CD14-positive monocyte (primary cell): Measurements from ENCODE around the gene MAST2. TPM values are rescaled to one million over a fixed set of nuclear protein-coding genes. Genes with fewer than 3 reads are reported as not detected.
"Not testable (repeated sequence)": the region's sequence is repeated elsewhere in the genome, so short reads cannot be mapped to it uniquely, and the experiment has no call there.

ENCODE experiments used
- DNase-seq, 3 donors: peaks; one replicate each; pipeline ENCODE4 v3.0.0-alpha.2; 2011 to 2022
- H2AFZ ChIP-seq: 2 replicates; pipeline ENCODE4 v1.6.0; 2012; ENCODE audit warnings: mild to moderate bottlenecking, low read depth, low read length, inconsistent platforms; ENCODE audit not compliant: insufficient read depth, poor library complexity, severe bottlenecking
- H3K27ac ChIP-seq, 2 donors: 1 replicate in 1 of 2; 2 replicates in 1 of 2; pipeline ENCODE4 v1.5.1; 2012 to 2013; ENCODE audit warnings: low read length in 2 of 2, control low read depth in 1 of 2, inconsistent platforms in 1 of 2, low read depth in 1 of 2, mild to moderate bottlenecking in 1 of 2
- H3K27me3 ChIP-seq, 2 donors: one replicate each; pipeline versions ENCODE4 v1.6.0 to v1.6.1; 2011 to 2013; ENCODE audit warnings: low read length in 2 of 2; ENCODE audit not compliant: control insufficient read depth in 2 of 2, insufficient read depth in 2 of 2
- H3K36me3 ChIP-seq, 2 donors: replicated peaks in 1 of 2; 1 replicate in 1 of 2; 2 replicates in 1 of 2; pipeline versions ENCODE4 v1.5.1 to v1.6.1; 2012 to 2013; ENCODE audit warnings: low read length in 2 of 2, control low read depth in 1 of 2, inconsistent platforms in 1 of 2, mild to moderate bottlenecking in 1 of 2; ENCODE audit not compliant: insufficient read depth in 2 of 2, control insufficient read depth in 1 of 2
- H3K4me1 ChIP-seq, 2 donors: 1 replicate in 1 of 2; 2 replicates in 1 of 2; pipeline versions ENCODE4 v1.5.1 to v1.6.1; 2012 to 2013; ENCODE audit warnings: low read length in 2 of 2, control low read depth in 1 of 2, inconsistent platforms in 1 of 2, mild to moderate bottlenecking in 1 of 2, moderate library complexity in 1 of 2; ENCODE audit not compliant: insufficient read depth in 2 of 2, control insufficient read depth in 1 of 2
- H3K4me2 ChIP-seq: replicated peaks from 2 replicates; pipeline ENCODE3; 2012; ENCODE audit warnings: low read length, moderate library complexity, mild to moderate bottlenecking; ENCODE audit not compliant: poor library complexity, severe bottlenecking; ENCODE audit errors: extremely low read depth
- H3K4me3 ChIP-seq, 3 experiments: fragments of 200-600 bp in 1 of 3; sonication (generic) in 1 of 3; replicated peaks in 1 of 3; 1 replicate in 2 of 3; 2 replicates in 1 of 3; pipeline ENCODE4 v1.5.1; 2011 to 2013; ENCODE audit warnings: low read length in 3 of 3, mild to moderate bottlenecking in 3 of 3, control low read depth in 2 of 3, low read depth in 2 of 3, inconsistent platforms in 1 of 3, moderate library complexity in 1 of 3
- H3K79me2 ChIP-seq: 2 replicates; pipeline ENCODE4 v1.6.0; 2012; ENCODE audit warnings: mild to moderate bottlenecking, control low read depth, inconsistent platforms, low read length, moderate library complexity; ENCODE audit not compliant: insufficient read depth
- H3K9ac ChIP-seq: 2 replicates; pipeline ENCODE4 v1.6.0; 2017; ENCODE audit warnings: low read length, mild to moderate bottlenecking; ENCODE audit not compliant: insufficient read depth, poor library complexity, severe bottlenecking
- H3K9me3 ChIP-seq, 2 donors: replicated peaks in 1 of 2; 1 replicate in 1 of 2; 2 replicates in 1 of 2; pipeline versions ENCODE4 v1.5.1 to v1.6.1; 2012 to 2013; ENCODE audit warnings: low read length in 2 of 2, control low read depth in 1 of 2; ENCODE audit not compliant: control insufficient read depth in 1 of 2, insufficient read depth in 1 of 2
- H4K20me1 ChIP-seq: 2 replicates; pipeline ENCODE4 v1.6.0; 2012; ENCODE audit warnings: mild to moderate bottlenecking, low read length, control low read depth, moderate library complexity; ENCODE audit not compliant: insufficient read depth
- H3K27ac Mint-ChIP-seq, 7 donors: one replicate each; pipeline ENCODE4 v1.8.0; 2020; ENCODE audit warnings: mild to moderate bottlenecking in 7 of 7, mixed read lengths in 7 of 7, moderate library complexity in 6 of 7, inconsistent platforms in 2 of 7
- H3K27me3 Mint-ChIP-seq, 3 donors: one replicate each; pipeline ENCODE4 v1.8.0; 2021 to 2022; ENCODE audit warnings: low read depth in 3 of 3, mild to moderate bottlenecking in 3 of 3, mixed read lengths in 3 of 3, moderate library complexity in 3 of 3, inconsistent platforms in 1 of 3
- H3K36me3 Mint-ChIP-seq, 2 donors: one replicate each; pipeline ENCODE4 v1.8.0; 2020; ENCODE audit warnings: mixed read lengths in 2 of 2, inconsistent platforms in 1 of 2, mild to moderate bottlenecking in 1 of 2
- H3K4me1 Mint-ChIP-seq: one replicate; pipeline ENCODE4 v1.8.0; 2020; ENCODE audit warnings: mild to moderate bottlenecking, mixed read lengths
- H3K4me3 Mint-ChIP-seq, 2 donors: one replicate each; pipeline ENCODE4 v1.8.0; 2020; ENCODE audit warnings: mild to moderate bottlenecking in 2 of 2, mixed read lengths in 2 of 2, moderate library complexity in 1 of 2
- H3K9me3 Mint-ChIP-seq, 7 donors: one replicate each; pipeline ENCODE4 v1.8.0; 2020 to 2022; ENCODE audit warnings: mixed read lengths in 7 of 7, mild to moderate bottlenecking in 6 of 7, moderate library complexity in 6 of 7, inconsistent platforms in 2 of 7
- CTCF ChIP-seq: fragments of 200-600 bp; IDR thresholded peaks from one replicate; pipeline ENCODE4 v1.8.0; 2022; ENCODE audit warnings: antibody characterized with exemption, mild to moderate bottlenecking
- WGBS: methylation state at CpG from one replicate; pipeline ENCODE4 v1.1.5; 2013; ENCODE audit warnings: missing lambda C conversion rate; ENCODE audit not compliant: insufficient coverage; 5-methylcytosine and 5-hydroxymethylcytosine counted together
- intact Hi-C, 2 donors: fragments of 100-400 bp; cut with micrococcal nuclease; formaldehyde crosslinking; loops; one replicate each; pipeline versions ENCODE4 v1.15.0 to v1.15.1; 2023
- polyA plus RNA-seq, 3 donors: library from polyadenylated mRNA; depleted of rRNA in 1 of 3; unstranded in 2 of 3; stranded (reverse) in 1 of 3; fragments of 300-500 nt in 2 of 3; fragments of >200 nt in 1 of 3; fragmentation: Illumina TruSeq in 2 of 3; gene quantifications; 1 replicate in 2 of 3; 2 replicates in 1 of 3; pipeline ENCODE4 v1.2.3, GENCODE V29; 2012 to 2021

The MAST2 gene
- polyA plus RNA-seq, 3 donors, result 1.0 to 7.2 (median 2.5) TPM

DNA sequence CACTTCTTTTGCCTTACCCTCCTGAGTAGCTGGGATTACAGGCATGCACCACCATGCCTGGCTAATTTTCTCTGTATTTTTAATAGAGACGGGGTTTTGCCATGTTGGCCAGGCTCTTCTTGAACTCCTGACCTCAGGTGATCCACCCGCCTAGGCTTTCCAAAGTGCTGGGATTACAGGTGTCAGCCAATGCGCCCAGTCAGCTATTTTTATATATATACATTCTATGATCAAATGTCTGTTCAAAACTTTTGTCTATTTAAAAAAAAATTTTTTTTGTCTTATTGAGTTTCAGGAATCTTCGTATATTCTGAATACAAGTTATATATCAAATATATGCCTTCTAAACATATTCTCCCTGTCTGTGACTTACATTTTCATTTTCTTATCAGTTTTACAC lies 34.9 kb downstream of the MAST2 start:
- H3K4me2 ChIP-seq, H3K27me3 Mint-ChIP-seq, intact Hi-C loops, H3K4me3 ChIP-seq, H3K27ac Mint-ChIP-seq, H3K27me3 ChIP-seq, H3K27ac ChIP-seq, H3K9me3 ChIP-seq, H3K79me2 ChIP-seq, H3K9ac ChIP-seq, H3K4me1 ChIP-seq, H3K4me1 Mint-ChIP-seq, H2AFZ ChIP-seq, H3K9me3 Mint-ChIP-seq, H4K20me1 ChIP-seq, DNase-seq, H3K4me3 Mint-ChIP-seq: not testable (repeated sequence)
- peaks cover 18 to 25% of the 10 kb centered on the region in 2 donors for H3K36me3 Mint-ChIP-seq
- peaks cover 0 to 11% of the 10 kb centered on the region in 2 donors for H3K36me3 ChIP-seq
- no CpG with 5 or more reads among the region's 4 CpGs for WGBS

GRCh38 chr1:45840704-45841103 lies 37.3 kb downstream of the MAST2 start:
- no peaks in the 10 kb centered on the region for H3K9me3 ChIP-seq
- no peaks in the 10 kb centered on the region for H3K27me3 ChIP-seq
- H3K9ac ChIP-seq, result no peak overlapping the region
- no peak for DNase-seq
- TF ChIP-seq CTCF, result no peak
- intact Hi-C loops, result no loop called here
- H3K79me2 ChIP-seq, result no peaks in the 10 kb centered on the region
- no peaks in the 10 kb centered on the region for H3K27me3 Mint-ChIP-seq
- H4K20me1 ChIP-seq, result no peaks in the 10 kb centered on the region
- no peak overlapping the region for H3K4me2 ChIP-seq
- H3K4me1 Mint-ChIP-seq, result peaks cover 5% of the 10 kb centered on the region
- no CpG with 5 or more reads among the region's 1 CpG for WGBS
- no peak overlapping the region for H3K4me3 Mint-ChIP-seq
- no peak overlapping the region for H3K27ac Mint-ChIP-seq
- peaks cover 12 to 14% of the 10 kb centered on the region in 2 donors for H3K36me3 Mint-ChIP-seq
- H3K36me3 ChIP-seq, result peaks cover 0 to under 1% of the 10 kb centered on the region in 2 donors
- H3K4me3 ChIP-seq, result no peak overlapping the region
- H2AFZ ChIP-seq, result no peak overlapping the region
- H3K9me3 Mint-ChIP-seq, result no peaks in the 10 kb centered on the region
- no peaks in the 10 kb centered on the region for H3K4me1 ChIP-seq
- H3K27ac ChIP-seq, result no peak overlapping the region
